ENCODE data around the gene IFT81. TPM values are rescaled to one million over a fixed set of nuclear protein-coding genes. Genes with fewer than 3 reads are reported as not detected.

Gene IFT81
- total and polyA plus RNA-seq, 2 of the 13 experiments (the other 11 are each of a cell fraction or from before 2014, with no cell fraction given): 4.2 to 13.0 TPM

GRCh38 chr12:110247340-110248095 is 123.4 kb downstream of the IFT81 start (continued):
- peak; percentile 71 for TF ChIP-seq FOXP4 (CRISPR knock-in tag; IDR thresholded peaks at IDR 0.05)
- 0 out of 2 replicates have a peak, but pooled peaks have one; percentile 27 for TF ChIP-seq MTF2 (CRISPR knock-in tag; IDR thresholded peaks at IDR 0.05; ENCODE audit: borderline replicate concordance)
- no peak for TF ChIP-seq MIER3 (CRISPR knock-in tag; IDR thresholded peaks at IDR 0.05; ENCODE audit: borderline replicate concordance)
- TF ChIP-seq ZGPAT (CRISPR knock-in tag; IDR thresholded peaks at IDR 0.05): peak; percentile 86
- peak; percentile 75; the same call in 1 of the 2 replicates for TF ChIP-seq BRD4 (CRISPR knock-in tag; IDR thresholded peaks at IDR 0.05)
- TF ChIP-seq RFXAP (CRISPR knock-in tag; IDR thresholded peaks at IDR 0.05; ENCODE audit: borderline replicate concordance): 0 out of 2 replicates have a peak, but pooled peaks have one; percentile 34
- no peak; the same call in 1 of the 2 replicates for TF ChIP-seq ZNF724P (CRISPR knock-in tag; IDR thresholded peaks at IDR 0.05; ENCODE audit: borderline replicate concordance)
- no peak for TF ChIP-seq SMYD3 (CRISPR knock-in tag; IDR thresholded peaks at IDR 0.05)
- TF ChIP-seq GATAD1 (CRISPR knock-in tag; IDR thresholded peaks at IDR 0.05): 0 out of 2 replicates have a peak, but pooled peaks have one; percentile 40
- TF ChIP-seq TRIM24 (CRISPR knock-in tag; IDR thresholded peaks at IDR 0.05): no peak
- TF ChIP-seq FOXP1 (IDR thresholded peaks at IDR 0.05): no peak
- peak; percentile 44 for TF ChIP-seq FOXP1 (CRISPR knock-in tag; IDR thresholded peaks at IDR 0.05)
- no peak for TF ChIP-seq ZNF850 (CRISPR knock-in tag; conservative IDR thresholded peaks at IDR 0.05)
- no peak for TF ChIP-seq AFF4 (CRISPR knock-in tag; IDR thresholded peaks at IDR 0.05)
- no peak for TF ChIP-seq CTCF (CRISPR knock-in tag; IDR thresholded peaks at IDR 0.05)
- TF ChIP-seq ZNF251 (CRISPR knock-in tag; IDR thresholded peaks at IDR 0.05): no peak
- TF ChIP-seq NFIB (CRISPR knock-in tag; IDR thresholded peaks at IDR 0.05; ENCODE audit: borderline replicate concordance): no peak
- TF ChIP-seq CCAR2 (optimal IDR thresholded peaks at IDR 0.05; ENCODE audit: low read depth, low read length): no peak
- peak; percentile 23; the same call in 1 of the 2 replicates for TF ChIP-seq SIN3A (IDR thresholded peaks at IDR 0.05; ENCODE audit: borderline replicate concordance, low read depth, low read length)
- peak; percentile 70; the same call in 1 of the 2 replicates for TF ChIP-seq GZF1 (CRISPR knock-in tag; IDR thresholded peaks at IDR 0.05)
- TF ChIP-seq FOXA1 (IDR thresholded peaks at IDR 0.05): no peak
- peak; percentile 81 for TF ChIP-seq FOXA1 (CRISPR knock-in tag; IDR thresholded peaks at IDR 0.05)

Data from HepG2 (cell line).